Activated B cell treated with CpG ODN at 0.5 μM for 24 hours (primary cell): ENCODE measurements around the gene BRD1. TPM values are rescaled to one million over a fixed set of nuclear protein-coding genes. Genes with fewer than 3 reads are reported as not detected.

Experiments
- ATAC-seq: fragments of 200-7000 bp; cut with Tn5 transposase; one replicate; pipeline ENCODE4 v1.10.0; 2021; ENCODE audit warnings: low read depth, mild to moderate bottlenecking, moderate library complexity
- CTCF ChIA-PET: fragments of 350-600 bp; sonication (Branson Sonifier 250); formaldehyde crosslinking; loops from one replicate; lab custom pipeline; 2021; ENCODE audit warnings: antibody characterized with exemption; lab: Charles Lee
- POLR2A ChIA-PET: fragments of 350-600 bp; sonication (Branson Sonifier 250); formaldehyde crosslinking; loops from one replicate; lab custom pipeline; 2021; ENCODE audit warnings: antibody characterized with exemption; lab: Charles Lee
- DNase-seq: peaks from one replicate; pipeline ENCODE4 v3.0.0; 2022
- H3K27ac Mint-ChIP-seq: one replicate; pipeline ENCODE4 v1.8.0; 2020; ENCODE audit warnings: mixed read lengths
- H3K27me3 Mint-ChIP-seq: one replicate; pipeline ENCODE4 v1.8.0; 2021; ENCODE audit warnings: mixed read lengths
- H3K36me3 Mint-ChIP-seq: one replicate; pipeline ENCODE4 v1.8.0; 2021; ENCODE audit warnings: low read depth, mixed read lengths
- H3K4me1 Mint-ChIP-seq: one replicate; pipeline ENCODE4 v1.8.0; 2021; ENCODE audit warnings: mixed read lengths
- H3K4me3 Mint-ChIP-seq: one replicate; pipeline ENCODE4 v1.8.0; 2020; ENCODE audit warnings: mild to moderate bottlenecking, mixed read lengths
- H3K9me3 Mint-ChIP-seq: one replicate; pipeline ENCODE4 v1.8.0; 2020; ENCODE audit warnings: mixed read lengths
- intact Hi-C: fragments of 100-400 bp; cut with micrococcal nuclease; formaldehyde crosslinking; loops from one replicate; pipeline ENCODE4 v1.15.1; 2024
- total RNA-seq: library from RNA; stranded (reverse); gene quantifications from 2 replicates; pipeline ENCODE4 v1.2.3, GENCODE V29; 2022
- TF ChIP-seq, protein P1 (sequence below): fragments of 200-600 bp; IDR thresholded peaks from one replicate; pipeline ENCODE4 v1.8.0; 2022; ENCODE audit warnings: antibody characterized with exemption, mild to moderate bottlenecking

The BRD1 gene
- total RNA-seq, 1 donor from 2014 or later: 45.8 TPM

DNA sequence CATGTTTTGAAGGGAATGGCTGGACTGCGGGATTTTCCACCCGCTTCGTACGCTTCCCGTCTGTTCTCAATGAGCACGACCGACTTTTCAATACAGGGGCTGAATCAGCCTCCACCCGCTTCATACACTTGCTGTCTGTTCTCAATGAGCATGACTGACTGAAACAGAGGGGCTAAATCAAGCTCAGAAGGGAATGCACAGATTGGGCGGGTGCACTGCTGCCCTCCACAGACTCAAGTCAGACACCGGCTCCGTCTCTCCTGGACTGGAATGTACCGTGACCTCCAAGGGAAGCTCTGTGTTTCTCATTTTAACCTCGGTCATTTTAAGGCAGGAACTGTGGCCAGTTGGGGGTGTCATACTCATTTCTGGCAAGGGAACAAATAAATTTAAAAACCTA lies 48.5 kb downstream of the BRD1 start:
- ChIA-PET POLR2A (no interaction called here), CTCF (no interaction called here)
- Mint-ChIP-seq H3K4me1 (no peaks in the 10 kb centered on the region), H3K9me3 (no peaks in the 10 kb centered on the region), H3K27ac (no peak overlapping the region), H3K27me3 (no peaks in the 10 kb centered on the region), H3K36me3 (peaks cover 62% of the 10 kb centered on the region), H3K4me3 (no peak overlapping the region)
- no peak for DNase-seq
- no peak for ATAC-seq
- intact Hi-C loops: no loop called here
- TF ChIP-seq, protein P1, sequence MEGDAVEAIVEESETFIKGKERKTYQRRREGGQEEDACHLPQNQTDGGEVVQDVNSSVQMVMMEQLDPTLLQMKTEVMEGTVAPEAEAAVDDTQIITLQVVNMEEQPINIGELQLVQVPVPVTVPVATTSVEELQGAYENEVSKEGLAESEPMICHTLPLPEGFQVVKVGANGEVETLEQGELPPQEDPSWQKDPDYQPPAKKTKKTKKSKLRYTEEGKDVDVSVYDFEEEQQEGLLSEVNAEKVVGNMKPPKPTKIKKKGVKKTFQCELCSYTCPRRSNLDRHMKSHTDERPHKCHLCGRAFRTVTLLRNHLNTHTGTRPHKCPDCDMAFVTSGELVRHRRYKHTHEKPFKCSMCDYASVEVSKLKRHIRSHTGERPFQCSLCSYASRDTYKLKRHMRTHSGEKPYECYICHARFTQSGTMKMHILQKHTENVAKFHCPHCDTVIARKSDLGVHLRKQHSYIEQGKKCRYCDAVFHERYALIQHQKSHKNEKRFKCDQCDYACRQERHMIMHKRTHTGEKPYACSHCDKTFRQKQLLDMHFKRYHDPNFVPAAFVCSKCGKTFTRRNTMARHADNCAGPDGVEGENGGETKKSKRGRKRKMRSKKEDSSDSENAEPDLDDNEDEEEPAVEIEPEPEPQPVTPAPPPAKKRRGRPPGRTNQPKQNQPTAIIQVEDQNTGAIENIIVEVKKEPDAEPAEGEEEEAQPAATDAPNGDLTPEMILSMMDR: no peak

DNA sequence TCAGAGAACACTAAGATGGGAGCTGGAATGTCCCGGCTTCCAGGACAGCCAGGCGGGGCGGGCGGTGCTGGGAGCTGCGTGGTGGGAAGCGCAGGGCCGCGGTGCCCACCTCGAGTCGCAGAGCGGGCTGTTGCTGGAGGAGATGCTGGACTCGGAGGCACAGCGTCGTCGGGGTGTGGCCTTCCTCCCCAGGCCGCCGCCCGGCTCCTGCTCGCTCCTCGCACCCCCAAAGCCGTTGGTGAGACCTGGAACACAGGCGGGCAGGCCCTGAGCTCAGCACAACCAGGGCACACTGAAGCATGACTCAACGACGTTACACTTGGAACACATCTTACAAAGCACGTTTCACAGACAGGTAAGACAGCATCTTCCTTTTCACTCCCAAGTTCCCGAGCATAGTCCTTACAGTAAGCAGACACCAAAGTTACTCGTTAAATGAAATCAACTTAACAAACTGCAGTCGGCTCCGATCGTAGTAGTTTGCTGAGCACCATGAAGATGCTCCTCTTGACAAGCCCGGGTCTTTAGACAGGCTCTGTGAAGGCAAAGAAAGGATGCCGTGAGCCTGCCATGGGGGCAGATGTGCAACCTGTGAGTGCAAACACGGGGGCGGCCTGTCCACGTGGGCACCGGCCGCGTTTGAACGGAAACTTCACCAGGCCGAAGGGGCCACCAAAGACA lies 50.0 kb downstream of the BRD1 start:
- Mint-ChIP-seq H3K4me3 (no peak overlapping the region), H3K27ac (no peak overlapping the region), H3K27me3 (no peaks in the 10 kb centered on the region), H3K9me3 (no peaks in the 10 kb centered on the region), H3K4me1 (peaks cover 9% of the 10 kb centered on the region), H3K36me3 (peaks cover 61% of the 10 kb centered on the region)
- DNase-seq: no peak
- TF ChIP-seq, protein P1: no peak
- ChIA-PET POLR2A (no interaction called here), CTCF (no interaction called here)
- intact Hi-C loops: no loop called here
- ATAC-seq: no peak

DNA sequence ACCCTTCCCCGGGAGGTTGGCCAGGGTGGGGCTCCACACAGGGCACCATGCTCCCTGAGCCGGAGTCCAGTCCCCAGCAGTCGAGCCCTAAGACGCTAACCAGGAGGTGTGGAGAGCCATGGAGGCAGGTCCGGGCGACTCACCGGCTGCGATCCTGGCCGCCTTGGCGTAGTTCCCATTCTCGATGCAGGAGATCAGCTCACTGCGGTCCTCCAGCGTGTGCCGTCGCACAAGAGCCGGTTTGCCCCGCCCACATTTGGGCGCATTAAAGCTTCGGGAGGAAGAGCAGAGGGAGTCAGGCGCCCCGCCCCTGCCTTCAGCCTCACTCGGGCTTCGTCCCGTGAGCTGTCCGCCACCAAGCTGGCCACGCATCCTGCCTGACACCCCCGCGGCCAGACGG lies 50.8 kb downstream of the BRD1 start:
- intact Hi-C loops: no loop called here
- H3K9me3 Mint-ChIP-seq: no peaks in the 10 kb centered on the region
- TF ChIP-seq, protein P1: no peak
- peaks cover 17% of the 10 kb centered on the region for H3K4me1 Mint-ChIP-seq
- ATAC-seq (no peak), DNase-seq (no peak)
- CTCF ChIA-PET: no interaction called here
- H3K4me3 Mint-ChIP-seq: no peak overlapping the region
- POLR2A ChIA-PET: no interaction called here
- H3K27me3 Mint-ChIP-seq: no peaks in the 10 kb centered on the region
- no peak overlapping the region for H3K27ac Mint-ChIP-seq
- peaks cover 63% of the 10 kb centered on the region for H3K36me3 Mint-ChIP-seq

DNA sequence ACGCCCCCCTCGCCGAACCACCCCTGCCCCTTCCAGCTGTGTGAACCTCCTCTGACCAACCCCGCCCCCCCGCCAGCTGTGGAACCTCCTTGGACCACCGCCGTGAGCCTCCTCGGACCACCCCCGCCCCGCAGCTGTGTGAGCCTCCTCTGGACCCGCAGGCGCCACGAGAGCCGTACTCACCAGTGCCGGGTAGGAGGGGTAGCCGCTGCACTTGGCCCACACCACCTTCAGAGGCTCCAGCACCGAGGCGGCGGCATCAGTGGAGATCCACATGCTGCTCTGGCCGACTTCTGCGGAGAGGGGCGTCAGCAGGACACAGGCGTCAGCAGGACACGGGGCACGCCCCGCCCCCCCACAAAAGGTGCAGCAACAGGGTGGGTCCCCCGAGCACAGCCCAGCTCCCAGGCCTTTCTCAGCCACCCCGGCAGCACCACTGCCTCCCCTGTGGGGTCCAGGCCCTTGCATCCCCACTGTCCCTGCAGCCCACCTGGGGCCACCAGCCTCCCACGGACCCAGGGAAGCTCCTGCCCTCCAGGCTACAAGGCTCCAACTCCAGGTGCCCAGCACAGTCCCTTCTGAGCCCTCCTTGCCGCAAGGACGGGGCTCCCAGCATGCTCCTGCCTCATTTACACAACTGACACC lies 51.7 kb downstream of the BRD1 start:
- no peak for ATAC-seq
- Mint-ChIP-seq H3K4me1 (peaks cover 20% of the 10 kb centered on the region), H3K9me3 (no peaks in the 10 kb centered on the region), H3K27me3 (no peaks in the 10 kb centered on the region), H3K27ac (no peak overlapping the region), H3K36me3 (peaks cover 58% of the 10 kb centered on the region), H3K4me3 (no peak overlapping the region)
- ChIA-PET POLR2A (no interaction called here), CTCF (no interaction called here)
- intact Hi-C loops: no loop called here
- TF ChIP-seq, protein P1: no peak
- no peak for DNase-seq

DNA sequence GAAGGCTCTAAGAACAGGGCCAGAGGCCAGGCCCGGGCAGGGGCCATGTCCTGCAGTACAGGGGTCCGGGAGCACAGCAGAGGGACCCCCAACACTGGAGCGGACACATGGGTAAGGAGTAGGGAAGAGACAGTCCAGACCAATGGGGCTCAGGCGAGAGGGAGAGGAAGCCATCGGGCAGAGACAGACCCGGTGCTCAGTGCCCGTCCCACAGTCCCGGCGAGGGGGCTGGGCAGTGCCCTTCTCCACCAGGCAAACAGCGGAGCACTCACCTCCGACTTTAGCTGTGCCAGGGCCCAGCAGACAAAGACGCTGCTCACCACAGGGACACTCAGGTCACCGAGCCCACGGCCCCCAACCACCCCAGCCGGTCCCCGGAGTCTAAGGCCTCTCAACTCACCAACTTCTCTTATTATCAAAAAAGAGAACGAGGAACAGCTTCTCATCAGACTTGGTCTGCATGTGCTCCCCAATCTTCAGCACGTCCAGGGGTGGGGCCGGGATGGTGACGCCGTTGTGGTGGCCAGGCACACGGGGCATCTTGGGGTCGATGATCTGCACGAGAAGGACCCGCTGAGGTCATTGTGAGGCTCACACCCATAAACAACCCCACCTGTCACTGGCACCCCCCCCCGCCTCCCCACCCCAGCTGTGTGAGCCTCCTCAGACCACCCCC lies 52.3 kb downstream of the BRD1 start:
- peaks cover 20% of the 10 kb centered on the region for H3K4me1 Mint-ChIP-seq
- no peak for DNase-seq
- ChIA-PET POLR2A (no interaction called here), CTCF (no interaction called here)
- no peaks in the 10 kb centered on the region for H3K9me3 Mint-ChIP-seq
- no peaks in the 10 kb centered on the region for H3K27me3 Mint-ChIP-seq
- no peak overlapping the region for H3K4me3 Mint-ChIP-seq
- H3K27ac Mint-ChIP-seq: no peak overlapping the region
- H3K36me3 Mint-ChIP-seq: peaks cover 58% of the 10 kb centered on the region
- ATAC-seq: no peak
- intact Hi-C loops: no loop called here
- TF ChIP-seq, protein P1: no peak
